PC-3 (cell line): ENCODE data around the gene CNTNAP2. TPM values are rescaled to one million over a fixed set of nuclear protein-coding genes. Genes with fewer than 3 reads are reported as not detected.

Source experiments
- ATAC-seq: fragments of 200-7000 bp; cut with Tn5 transposase; 2 replicates; pipeline ENCODE4 v1.9.1; 2020; ENCODE audit warnings: mild to moderate bottlenecking, moderate library complexity
- BruUV-seq: library from RNA; stranded (reverse); fragments of 400-500 nt; replicated peaks from 2 replicates; lab custom pipeline; 2021; lab: Mats Ljungman, UMichigan
- CTCF ChIA-PET: fragments of 300-600 bp; sonication (Branson Sonifier 250); formaldehyde crosslinking; loops from one replicate; lab custom pipeline; 2022; ENCODE audit warnings: antibody characterized with exemption; lab: Charles Lee
- POLR2A ChIA-PET: fragments of 300-600 bp; sonication (Branson Sonifier 250); formaldehyde crosslinking; loops from one replicate; lab custom pipeline; 2022; ENCODE audit warnings: antibody characterized with exemption; ENCODE audit not compliant: unreplicated experiment; lab: Charles Lee
- DNase-seq: peaks from one replicate; pipeline ENCODE4 v3.0.0-alpha.2; 2015
- H2AFZ ChIP-seq: fragments of 300-600 bp; sonication (generic); 2 replicates; pipeline ENCODE4 v1.6.0; 2016; ENCODE audit warnings: antibody characterized with exemption, low read length
- H3F3A ChIP-seq: fragments of 300-600 bp; sonication (generic); one replicate; pipeline ENCODE4 v1.6.0; 2017; ENCODE audit warnings: antibody characterized with exemption, low read length, control low read depth, mild to moderate bottlenecking; ENCODE audit not compliant: unreplicated experiment
- H3K27ac ChIP-seq: fragments of 300-600 bp; sonication (generic); 2 replicates; pipeline ENCODE4 v1.5.1; 2016; ENCODE audit warnings: mild to moderate bottlenecking, low read length
- H3K27me3 ChIP-seq: fragments of 300-600 bp; sonication (generic); 2 replicates; pipeline ENCODE4 v1.6.1; 2016; ENCODE audit warnings: low read length, mixed read lengths
- H3K36me3 ChIP-seq: fragments of 300-600 bp; sonication (generic); 2 replicates; pipeline ENCODE4 v1.6.1; 2016; ENCODE audit warnings: low read depth, mixed run types, low read length, mixed read lengths
- H3K4me1 ChIP-seq: fragments of 300-600 bp; sonication (generic); 2 replicates; pipeline ENCODE4 v1.5.1; 2016; ENCODE audit warnings: low read length; ENCODE audit not compliant: insufficient read depth
- H3K4me2 ChIP-seq: fragments of 300-600 bp; sonication (generic); 2 replicates; pipeline ENCODE4 v1.6.0; 2016; ENCODE audit warnings: low read length
- H3K4me3 ChIP-seq: fragments of 300-600 bp; sonication (generic); 2 replicates; pipeline ENCODE4 v1.5.1; 2016; ENCODE audit warnings: mild to moderate bottlenecking, low read length, mixed read lengths
- H3K79me2 ChIP-seq: fragments of 300-600 bp; sonication (generic); 2 replicates; pipeline ENCODE4 v1.6.1; 2017; ENCODE audit warnings: low read length, mixed read lengths
- H3K9ac ChIP-seq: fragments of 300-600 bp; sonication (generic); 2 replicates; pipeline ENCODE4 v1.6.0; 2016; ENCODE audit warnings: mild to moderate bottlenecking, low read length
- H3K9me2 ChIP-seq: fragments of 300-600 bp; sonication (generic); replicated peaks from 2 replicates; pipeline ENCODE4 v1.6.1; 2016; ENCODE audit warnings: mixed run types, low read length, mixed read lengths
- H3K9me3 ChIP-seq: fragments of 300-600 bp; sonication (generic); 2 replicates; pipeline ENCODE4 v1.6.1; 2016; ENCODE audit warnings: low read length, mixed read lengths
- H4K20me1 ChIP-seq: fragments of 300-600 bp; sonication (generic); 2 replicates; pipeline ENCODE4 v1.6.1; 2016; ENCODE audit warnings: low read length, mixed read lengths
- EZH2 ChIP-seq: fragments of 300-600 bp; sonication (generic); IDR thresholded peaks from one replicate; pipeline ENCODE4 v1.6.1; 2017; ENCODE audit warnings: antibody characterized with exemption, mild to moderate bottlenecking, low read length; ENCODE audit not compliant: unreplicated experiment
- EZH2phosphoT487 ChIP-seq: fragments of 300-600 bp; sonication (generic); IDR thresholded peaks from 2 replicates; pipeline ENCODE4 v1.6.1; 2018; ENCODE audit warnings: mild to moderate bottlenecking, antibody characterized with exemption, low read length, borderline replicate concordance
- intact Hi-C: fragments of 100-400 bp; cut with micrococcal nuclease; formaldehyde crosslinking; loops from 2 replicates; pipeline ENCODE4 v1.9.0; 2023
- total RNA-seq: library from RNA; depleted of rRNA; stranded (reverse); fragments of >200 nt; gene quantifications from 2 replicates; pipeline ENCODE4 v1.2.3, GENCODE V29; 2014
- TF ChIP-seq, protein P1 (sequence below): fragments of 300-600 bp; sonication (generic); conservative IDR thresholded peaks from 2 replicates; pipeline ENCODE4 v1.5.1; 2017; ENCODE audit warnings: antibody characterized with exemption, low read depth, mild to moderate bottlenecking, low read length

CNTNAP2 gene
- total RNA-seq, 1 experiment from 2014 or later: 1.5 TPM

DNA sequence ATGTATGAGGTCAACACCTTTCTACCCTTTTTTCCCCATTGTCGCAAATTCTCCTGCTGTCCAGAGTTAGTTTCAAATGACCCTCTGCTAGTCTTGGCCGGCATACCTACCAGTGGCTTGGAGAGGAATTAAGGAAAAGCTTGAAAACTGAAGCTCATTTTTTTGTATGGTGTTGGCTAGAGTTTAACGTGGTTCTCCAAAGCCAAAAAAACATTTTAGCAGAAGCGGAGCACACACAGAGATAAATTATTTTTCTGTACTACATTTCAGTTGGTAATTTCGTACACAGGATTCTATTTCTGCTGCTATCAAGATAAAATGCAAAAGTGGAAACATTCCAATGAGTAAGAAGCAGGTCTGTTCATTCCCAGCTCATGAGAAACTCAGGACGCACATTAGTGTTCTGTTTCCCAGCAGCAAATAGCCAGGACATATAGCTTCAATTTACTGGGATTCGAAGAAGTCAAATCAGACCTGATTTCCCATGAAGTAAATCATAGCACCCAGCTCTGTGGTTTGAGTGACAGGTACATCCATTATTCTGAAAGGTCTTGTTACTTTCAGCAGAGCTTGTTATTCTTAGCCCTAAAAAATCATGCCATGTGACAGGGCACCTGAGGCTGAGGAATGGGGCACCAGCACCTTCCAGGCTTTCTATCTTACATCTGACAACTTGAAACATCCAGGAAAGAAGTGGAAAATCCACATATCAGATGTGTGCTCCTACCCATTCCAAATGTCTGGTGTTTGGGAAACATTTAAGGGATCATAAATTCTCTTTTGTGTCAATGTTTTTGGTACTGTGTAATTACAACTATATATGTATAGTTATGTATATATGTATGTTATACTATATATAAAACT lies 2258.0 kb downstream of the CNTNAP2 start:
- H3K9me2 ChIP-seq: no peaks in the 10 kb centered on the region
- H3K27me3 ChIP-seq: 0 out of 2 replicates have a peak, but pooled peaks cover 5% of the 10 kb centered on the region
- H4K20me1 ChIP-seq: no peaks in the 10 kb centered on the region
- no peak overlapping the region for H3K4me2 ChIP-seq
- DNase-seq (no peak), ATAC-seq (no peak)
- TF ChIP-seq EZH2phosphoT487: no peak
- no peak for TF ChIP-seq EZH2
- TF ChIP-seq, protein P1, sequence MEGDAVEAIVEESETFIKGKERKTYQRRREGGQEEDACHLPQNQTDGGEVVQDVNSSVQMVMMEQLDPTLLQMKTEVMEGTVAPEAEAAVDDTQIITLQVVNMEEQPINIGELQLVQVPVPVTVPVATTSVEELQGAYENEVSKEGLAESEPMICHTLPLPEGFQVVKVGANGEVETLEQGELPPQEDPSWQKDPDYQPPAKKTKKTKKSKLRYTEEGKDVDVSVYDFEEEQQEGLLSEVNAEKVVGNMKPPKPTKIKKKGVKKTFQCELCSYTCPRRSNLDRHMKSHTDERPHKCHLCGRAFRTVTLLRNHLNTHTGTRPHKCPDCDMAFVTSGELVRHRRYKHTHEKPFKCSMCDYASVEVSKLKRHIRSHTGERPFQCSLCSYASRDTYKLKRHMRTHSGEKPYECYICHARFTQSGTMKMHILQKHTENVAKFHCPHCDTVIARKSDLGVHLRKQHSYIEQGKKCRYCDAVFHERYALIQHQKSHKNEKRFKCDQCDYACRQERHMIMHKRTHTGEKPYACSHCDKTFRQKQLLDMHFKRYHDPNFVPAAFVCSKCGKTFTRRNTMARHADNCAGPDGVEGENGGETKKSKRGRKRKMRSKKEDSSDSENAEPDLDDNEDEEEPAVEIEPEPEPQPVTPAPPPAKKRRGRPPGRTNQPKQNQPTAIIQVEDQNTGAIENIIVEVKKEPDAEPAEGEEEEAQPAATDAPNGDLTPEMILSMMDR: no peak
- CTCF ChIA-PET: interaction anchor here (0.6 kb wide), 2 partner anchors 218 to 1529 kb away, joined by 3 read pairs; no protein-coding TSS in a partner anchor
- H3K36me3 ChIP-seq: no peaks in the 10 kb centered on the region
- no peak overlapping the region for H3K27ac ChIP-seq
- no peak overlapping the region for H3K4me3 ChIP-seq
- no peaks in the 10 kb centered on the region for H3F3A ChIP-seq
- no TSS peak for BruUV-seq
- H3K9me3 ChIP-seq: no peaks in the 10 kb centered on the region
- intact Hi-C loops: no loop called here
- H3K9ac ChIP-seq: no peak overlapping the region
- H2AFZ ChIP-seq: no peak overlapping the region
- no peaks in the 10 kb centered on the region for H3K4me1 ChIP-seq
- no peaks in the 10 kb centered on the region for H3K79me2 ChIP-seq
- POLR2A ChIA-PET: no interaction called here

DNA sequence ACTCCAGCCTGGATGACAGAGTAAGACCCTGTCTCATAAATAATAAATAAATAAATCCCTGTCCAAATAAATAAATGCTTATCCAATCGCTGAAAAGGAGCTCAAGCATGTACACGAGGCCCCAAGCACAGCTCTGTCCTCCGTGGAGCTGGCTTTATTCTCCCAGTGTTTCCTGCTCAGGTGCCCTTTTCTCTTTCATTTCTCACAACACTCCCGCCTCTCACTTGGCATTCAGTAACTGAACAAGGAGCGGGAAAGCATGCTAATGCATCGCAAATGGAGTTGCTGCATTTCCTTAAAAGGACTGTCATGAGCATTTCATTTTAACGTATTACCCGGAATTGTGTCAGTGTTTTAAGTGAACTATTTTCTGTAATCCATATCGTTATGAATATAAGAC lies 2263.1 kb downstream of the CNTNAP2 start:
- TF ChIP-seq, protein P1: no peak
- TF ChIP-seq EZH2 (no peak), EZH2phosphoT487 (no peak)
- DNase-seq: no peak
- Histone ChIP-seq H3K4me2 (no peak overlapping the region), H3K27me3 (peaks cover 24% of the 10 kb centered on the region), H3F3A (no peaks in the 10 kb centered on the region), H3K4me3 (no peak overlapping the region), H3K27ac (no peak overlapping the region), H4K20me1 (no peaks in the 10 kb centered on the region), H3K79me2 (no peaks in the 10 kb centered on the region), H3K9me3 (no peaks in the 10 kb centered on the region), H3K4me1 (no peaks in the 10 kb centered on the region), H2AFZ (no peak overlapping the region), H3K9ac (no peak overlapping the region), H3K36me3 (no peaks in the 10 kb centered on the region), H3K9me2 (no peaks in the 10 kb centered on the region)
- intact Hi-C loops: no loop called here
- BruUV-seq: no TSS peak
- ATAC-seq: no peak
- CTCF ChIA-PET: no interaction called here
- POLR2A ChIA-PET: no interaction called here
